PC-3 (cell line): ENCODE measurements around the gene IGFBP7. TPM values are rescaled to one million over a fixed set of nuclear protein-coding genes. Genes with fewer than 3 reads are reported as not detected.
A peak's percentile ranks its signal among the peaks of the same experiment; 100 is the strongest.

Experiments used
- ATAC-seq: fragments of 200-7000 bp; cut with Tn5 transposase; 2 replicates; pipeline ENCODE4 v1.9.1; 2020; ENCODE audit warnings: mild to moderate bottlenecking, moderate library complexity
- BruUV-seq: library from RNA; stranded (reverse); fragments of 400-500 nt; replicated peaks from 2 replicates; lab custom pipeline; 2021; lab: Mats Ljungman, UMichigan
- CTCF ChIA-PET: fragments of 300-600 bp; sonication (Branson Sonifier 250); formaldehyde crosslinking; loops from one replicate; lab custom pipeline; 2022; ENCODE audit warnings: antibody characterized with exemption; lab: Charles Lee
- POLR2A ChIA-PET: fragments of 300-600 bp; sonication (Branson Sonifier 250); formaldehyde crosslinking; loops from one replicate; lab custom pipeline; 2022; ENCODE audit warnings: antibody characterized with exemption; ENCODE audit not compliant: unreplicated experiment; lab: Charles Lee
- DNase-seq: peaks from one replicate; pipeline ENCODE4 v3.0.0-alpha.2; 2015
- H2AFZ ChIP-seq: fragments of 300-600 bp; sonication (generic); 2 replicates; pipeline ENCODE4 v1.6.0; 2016; ENCODE audit warnings: antibody characterized with exemption, low read length
- H3F3A ChIP-seq: fragments of 300-600 bp; sonication (generic); one replicate; pipeline ENCODE4 v1.6.0; 2017; ENCODE audit warnings: antibody characterized with exemption, low read length, control low read depth, mild to moderate bottlenecking; ENCODE audit not compliant: unreplicated experiment
- H3K27ac ChIP-seq: fragments of 300-600 bp; sonication (generic); 2 replicates; pipeline ENCODE4 v1.5.1; 2016; ENCODE audit warnings: mild to moderate bottlenecking, low read length
- H3K27me3 ChIP-seq: fragments of 300-600 bp; sonication (generic); 2 replicates; pipeline ENCODE4 v1.6.1; 2016; ENCODE audit warnings: low read length, mixed read lengths
- H3K36me3 ChIP-seq: fragments of 300-600 bp; sonication (generic); 2 replicates; pipeline ENCODE4 v1.6.1; 2016; ENCODE audit warnings: low read depth, mixed run types, low read length, mixed read lengths
- H3K4me1 ChIP-seq: fragments of 300-600 bp; sonication (generic); 2 replicates; pipeline ENCODE4 v1.5.1; 2016; ENCODE audit warnings: low read length; ENCODE audit not compliant: insufficient read depth
- H3K4me2 ChIP-seq: fragments of 300-600 bp; sonication (generic); 2 replicates; pipeline ENCODE4 v1.6.0; 2016; ENCODE audit warnings: low read length
- H3K4me3 ChIP-seq: fragments of 300-600 bp; sonication (generic); 2 replicates; pipeline ENCODE4 v1.5.1; 2016; ENCODE audit warnings: mild to moderate bottlenecking, low read length, mixed read lengths
- H3K79me2 ChIP-seq: fragments of 300-600 bp; sonication (generic); 2 replicates; pipeline ENCODE4 v1.6.1; 2017; ENCODE audit warnings: low read length, mixed read lengths
- H3K9ac ChIP-seq: fragments of 300-600 bp; sonication (generic); 2 replicates; pipeline ENCODE4 v1.6.0; 2016; ENCODE audit warnings: mild to moderate bottlenecking, low read length
- H3K9me2 ChIP-seq: fragments of 300-600 bp; sonication (generic); replicated peaks from 2 replicates; pipeline ENCODE4 v1.6.1; 2016; ENCODE audit warnings: mixed run types, low read length, mixed read lengths
- H3K9me3 ChIP-seq: fragments of 300-600 bp; sonication (generic); 2 replicates; pipeline ENCODE4 v1.6.1; 2016; ENCODE audit warnings: low read length, mixed read lengths
- H4K20me1 ChIP-seq: fragments of 300-600 bp; sonication (generic); 2 replicates; pipeline ENCODE4 v1.6.1; 2016; ENCODE audit warnings: low read length, mixed read lengths
- CTCF ChIP-seq: fragments of 300-600 bp; sonication (generic); conservative IDR thresholded peaks from 2 replicates; pipeline ENCODE4 v1.5.1; 2017; ENCODE audit warnings: antibody characterized with exemption, low read depth, mild to moderate bottlenecking, low read length
- EZH2 ChIP-seq: fragments of 300-600 bp; sonication (generic); IDR thresholded peaks from one replicate; pipeline ENCODE4 v1.6.1; 2017; ENCODE audit warnings: antibody characterized with exemption, mild to moderate bottlenecking, low read length; ENCODE audit not compliant: unreplicated experiment
- EZH2phosphoT487 ChIP-seq: fragments of 300-600 bp; sonication (generic); IDR thresholded peaks from 2 replicates; pipeline ENCODE4 v1.6.1; 2018; ENCODE audit warnings: mild to moderate bottlenecking, antibody characterized with exemption, low read length, borderline replicate concordance
- intact Hi-C: fragments of 100-400 bp; cut with micrococcal nuclease; formaldehyde crosslinking; loops from 2 replicates; pipeline ENCODE4 v1.9.0; 2023
- total RNA-seq: library from RNA; depleted of rRNA; stranded (reverse); fragments of >200 nt; gene quantifications from 2 replicates; pipeline ENCODE4 v1.2.3, GENCODE V29; 2014

Gene IGFBP7
- total RNA-seq, 1 experiment from 2014 or later, result not detected

- CTCF ChIA-PET, result no interaction called here
- no TSS peak for BruUV-seq
- Histone ChIP-seq H3K9ac (no peak overlapping the region), H3K27me3 (peaks cover 14% of the 10 kb centered on the region; the same call in 1 of the 2 replicates), H2AFZ (no peak overlapping the region), H3K9me2 (no peaks in the 10 kb centered on the region), H3K4me3 (no peak overlapping the region), H3K36me3 (no peaks in the 10 kb centered on the region), H3K27ac (no peak overlapping the region), H3K79me2 (no peaks in the 10 kb centered on the region), H4K20me1 (no peaks in the 10 kb centered on the region), H3K4me2 (no peak overlapping the region), H3K4me1 (no peaks in the 10 kb centered on the region), H3K9me3 (no peaks in the 10 kb centered on the region), H3F3A (no peaks in the 10 kb centered on the region)
- DNase-seq (no peak), ATAC-seq (no peak)
- intact Hi-C loops, result no loop called here
- POLR2A ChIA-PET, result no interaction called here
- no peak for TF ChIP-seq CTCF
- no peak for TF ChIP-seq EZH2phosphoT487
- TF ChIP-seq EZH2, result no peak
Measured at GRCh38 chr4:57104706-57105560, 5.3 kb downstream of the IGFBP7 start.

- Histone ChIP-seq H3K4me3 (no peak overlapping the region), H3K4me1 (no peaks in the 10 kb centered on the region), H3K9ac (no peak overlapping the region), H3F3A (no peaks in the 10 kb centered on the region), H3K36me3 (no peaks in the 10 kb centered on the region), H3K4me2 (no peak overlapping the region), H3K79me2 (no peaks in the 10 kb centered on the region), H3K9me3 (no peaks in the 10 kb centered on the region), H3K27ac (no peak overlapping the region), H3K27me3 (peaks cover 16% of the 10 kb centered on the region; the same call in 1 of the 2 replicates), H3K9me2 (no peaks in the 10 kb centered on the region), H4K20me1 (no peaks in the 10 kb centered on the region), H2AFZ (no peak overlapping the region)
- ATAC-seq, result no peak
- no TSS peak for BruUV-seq
- ChIA-PET POLR2A (no interaction called here), CTCF (no interaction called here)
- intact Hi-C loops, result no loop called here
- no peak for TF ChIP-seq EZH2
- no peak for TF ChIP-seq EZH2phosphoT487
- TF ChIP-seq CTCF, result no peak
- no peak for DNase-seq
Measured at GRCh38 chr4:57103051-57103450, 7.1 kb downstream of the IGFBP7 start.

GRCh38 chr4:57102050-57102624 is 8.0 kb downstream of the IGFBP7 start:
- H3K9me2 ChIP-seq, result no peaks in the 10 kb centered on the region
- H3K4me2 ChIP-seq, result no peak overlapping the region
- H2AFZ ChIP-seq, result no peak overlapping the region
- DNase-seq (peak; percentile 24), ATAC-seq (0 out of 2 replicates have a peak, but pooled peaks have one; percentile 18)
- H3K27ac ChIP-seq, result no peak overlapping the region
- no peaks in the 10 kb centered on the region for H3K9me3 ChIP-seq
- H3F3A ChIP-seq, result no peaks in the 10 kb centered on the region
- H3K79me2 ChIP-seq, result no peaks in the 10 kb centered on the region
- peaks cover 16% of the 10 kb centered on the region; the same call in 1 of the 2 replicates for H3K27me3 ChIP-seq
- ChIA-PET CTCF (no interaction called here), POLR2A (no interaction called here)
- TF ChIP-seq EZH2phosphoT487, result no peak
- TF ChIP-seq CTCF, result no peak
- no peak for TF ChIP-seq EZH2
- no peaks in the 10 kb centered on the region for H3K36me3 ChIP-seq
- no TSS peak for BruUV-seq
- no peak overlapping the region for H3K9ac ChIP-seq
- intact Hi-C loops, result no loop called here
- no peaks in the 10 kb centered on the region for H4K20me1 ChIP-seq
- H3K4me1 ChIP-seq, result no peaks in the 10 kb centered on the region
- no peak overlapping the region for H3K4me3 ChIP-seq
